GM18873 (cell line): ENCODE data around the gene RARRES1.

Source experiments
- ATAC-seq: cut with Tn5 transposase; IDR thresholded peaks from one replicate; pipeline ENCODE4 v1.9.1; 2021; ENCODE audit warnings: mild to moderate bottlenecking, moderate library complexity, moderate number of reproducible peaks; ENCODE audit not compliant: unreplicated experiment, low FRiP score

RARRES1 gene

DNA sequence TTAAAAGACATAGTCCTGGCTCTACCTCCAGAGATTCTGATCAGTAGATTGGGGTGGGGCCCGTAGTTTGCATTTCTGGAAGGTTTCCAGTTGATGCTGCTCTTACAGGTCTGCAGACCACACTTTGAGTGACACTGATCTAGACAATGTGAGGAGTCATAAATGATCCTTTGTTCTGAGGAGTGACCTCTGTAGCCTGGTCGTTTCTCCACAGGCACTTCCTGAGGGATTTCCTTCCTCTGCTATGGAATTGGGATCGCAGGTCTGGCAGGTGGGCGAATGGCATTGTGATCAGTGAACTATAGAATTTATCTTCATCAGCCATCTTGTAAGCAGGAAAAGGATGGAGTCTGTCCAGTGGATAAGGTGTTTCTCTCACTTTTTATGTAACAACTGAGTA, 82.5 kb downstream of the RARRES1 start:
- ATAC-seq = no peak
